GM12874 (cell line): ENCODE measurements around the gene SERTAD3.

Experiments used
- TF ChIP-seq, protein P1 (sequence below): IDR thresholded peaks from 2 replicates; pipeline ENCODE4 v1.5.1; 2011; ENCODE audit warnings: low read depth, mild to moderate bottlenecking, control low read depth, low read length, moderate library complexity; ENCODE audit not compliant: insufficient read depth

SERTAD3 gene

DNA sequence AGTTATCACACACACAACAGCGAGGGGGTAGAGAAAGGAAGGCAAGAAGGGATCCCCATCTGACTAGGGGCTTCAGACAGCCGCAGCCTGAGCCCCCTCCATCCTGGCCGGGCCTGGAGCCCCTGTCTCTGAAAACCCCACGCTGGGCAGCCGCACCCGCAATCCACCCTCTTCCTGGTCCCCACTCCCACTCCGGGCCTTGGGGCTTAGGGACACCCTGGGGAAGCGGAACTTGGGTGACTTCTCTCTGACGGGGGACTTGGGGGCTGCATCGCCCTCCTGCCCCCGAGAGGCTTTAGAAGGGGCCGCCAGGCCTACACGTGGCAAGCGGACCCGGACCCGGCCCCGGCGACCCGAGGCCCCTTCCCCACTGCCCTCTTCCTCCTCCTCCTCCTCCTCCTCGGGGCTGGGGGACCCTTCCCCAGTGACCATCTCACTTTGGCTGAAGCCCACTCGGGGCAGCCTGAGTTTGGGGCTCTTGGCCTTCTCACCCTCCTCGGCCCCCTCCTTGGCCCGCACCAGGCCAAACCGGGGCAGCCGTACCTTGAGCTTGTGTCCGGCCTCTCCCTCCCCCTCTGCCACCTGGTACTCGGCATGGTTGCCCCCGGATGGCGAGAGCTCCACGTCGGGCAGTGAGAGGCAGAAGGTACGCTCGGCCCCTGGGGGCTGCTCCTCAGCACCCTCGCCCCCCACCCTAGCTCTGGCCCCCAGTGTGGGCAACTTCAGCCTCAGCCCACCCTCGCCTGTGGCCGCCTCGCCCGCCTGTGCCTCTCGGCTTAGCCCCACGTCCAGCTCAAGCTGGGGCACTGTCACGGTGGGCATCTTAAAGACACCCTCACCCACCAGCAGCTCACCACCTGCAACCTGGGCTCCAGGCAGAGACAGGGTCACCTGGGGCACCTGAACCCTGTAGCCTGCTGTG is 50.0 kb downstream of the SERTAD3 start:
- TF ChIP-seq, protein P1, sequence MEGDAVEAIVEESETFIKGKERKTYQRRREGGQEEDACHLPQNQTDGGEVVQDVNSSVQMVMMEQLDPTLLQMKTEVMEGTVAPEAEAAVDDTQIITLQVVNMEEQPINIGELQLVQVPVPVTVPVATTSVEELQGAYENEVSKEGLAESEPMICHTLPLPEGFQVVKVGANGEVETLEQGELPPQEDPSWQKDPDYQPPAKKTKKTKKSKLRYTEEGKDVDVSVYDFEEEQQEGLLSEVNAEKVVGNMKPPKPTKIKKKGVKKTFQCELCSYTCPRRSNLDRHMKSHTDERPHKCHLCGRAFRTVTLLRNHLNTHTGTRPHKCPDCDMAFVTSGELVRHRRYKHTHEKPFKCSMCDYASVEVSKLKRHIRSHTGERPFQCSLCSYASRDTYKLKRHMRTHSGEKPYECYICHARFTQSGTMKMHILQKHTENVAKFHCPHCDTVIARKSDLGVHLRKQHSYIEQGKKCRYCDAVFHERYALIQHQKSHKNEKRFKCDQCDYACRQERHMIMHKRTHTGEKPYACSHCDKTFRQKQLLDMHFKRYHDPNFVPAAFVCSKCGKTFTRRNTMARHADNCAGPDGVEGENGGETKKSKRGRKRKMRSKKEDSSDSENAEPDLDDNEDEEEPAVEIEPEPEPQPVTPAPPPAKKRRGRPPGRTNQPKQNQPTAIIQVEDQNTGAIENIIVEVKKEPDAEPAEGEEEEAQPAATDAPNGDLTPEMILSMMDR: no peak

DNA sequence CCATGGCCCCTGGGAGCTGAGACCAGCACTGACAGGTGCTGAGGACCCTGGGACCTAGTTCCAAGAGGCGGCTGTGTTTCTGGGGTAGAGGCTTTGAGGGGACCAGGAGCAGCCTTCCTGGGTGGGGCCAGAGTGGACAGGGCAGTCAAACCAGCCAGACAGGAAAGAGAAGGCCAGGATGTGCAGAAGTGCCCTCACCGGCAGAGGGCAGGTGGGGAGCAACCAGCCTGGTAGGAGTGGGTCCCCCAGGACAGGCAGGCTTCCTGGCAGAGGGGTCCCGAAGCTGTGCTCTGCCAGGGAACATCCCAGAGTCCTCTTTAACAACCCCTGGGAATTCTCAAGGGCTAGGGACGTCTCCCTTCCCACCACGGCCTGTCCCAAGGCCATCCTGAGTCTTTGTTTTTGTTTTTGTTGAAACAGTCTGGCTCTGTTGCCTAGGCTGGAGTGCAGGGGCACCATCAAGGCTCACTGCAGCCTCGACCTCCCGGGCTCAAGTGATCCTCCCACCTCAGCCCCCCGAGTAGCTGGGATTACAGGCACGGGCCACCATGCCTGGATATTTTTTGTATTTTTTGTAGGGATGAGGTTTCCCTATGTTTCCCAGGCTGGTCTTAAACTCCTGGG is 51.1 kb downstream of the SERTAD3 start:
- TF ChIP-seq, protein P1: no peak; the same call in 1 of the 2 replicates

DNA sequence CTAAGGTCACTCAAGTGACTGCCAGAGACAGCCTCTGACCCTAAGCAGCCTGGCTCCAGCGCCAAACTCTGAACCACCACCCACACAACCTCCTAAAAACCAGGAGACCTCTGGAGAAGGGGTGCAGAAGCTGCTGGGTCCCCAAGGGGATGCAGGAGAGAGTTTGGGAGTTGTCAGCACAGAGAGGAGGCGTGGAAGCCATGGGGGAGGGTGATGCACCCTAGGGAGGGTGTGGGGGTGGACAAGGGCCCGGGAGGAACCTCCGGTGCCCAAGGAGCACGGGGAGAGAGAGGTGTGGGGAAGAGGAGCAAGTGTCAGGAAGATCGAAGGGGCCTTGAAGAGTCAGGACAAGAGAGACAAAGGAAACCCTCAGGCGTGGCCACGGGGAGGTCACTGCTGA is 52.0 kb downstream of the SERTAD3 start:
- TF ChIP-seq, protein P1: no peak
